Lung (tissue), 12 donors: ENCODE results near the gene KRTAP10-1. TPM values are rescaled to one million over a fixed set of nuclear protein-coding genes. Genes with fewer than 3 reads are reported as not detected.

Experiments used
- ATAC-seq: fragments of 200-7000 bp; cut with Tn5 transposase; one replicate; pipeline ENCODE4 v1.9.1; 2020; ENCODE audit warnings: moderate number of reproducible peaks; ENCODE audit not compliant: insufficient read depth, low FRiP score
- DNase-seq, 3 donors: peaks; one replicate each; pipeline ENCODE4 v3.0.0-alpha.2; 2013 to 2017
- H3K27ac ChIP-seq, 2 donors: one replicate each; pipeline ENCODE4 v1.5.1; 2013; ENCODE audit warnings: mild to moderate bottlenecking in 2 of 2, moderate library complexity in 2 of 2, control low read depth in 1 of 2, inconsistent platforms in 1 of 2, low read depth in 1 of 2, low read length in 1 of 2
- H3K27me3 ChIP-seq, 3 donors: one replicate each; pipeline ENCODE4 v1.5.1; 2013; ENCODE audit warnings: low read length in 2 of 3; ENCODE audit not compliant: control insufficient read depth in 3 of 3, insufficient read depth in 3 of 3
- H3K36me3 ChIP-seq, 4 donors: one replicate each; pipeline ENCODE4 v1.5.1; 2013; ENCODE audit warnings: low read length in 4 of 4, mild to moderate bottlenecking in 1 of 4, moderate library complexity in 1 of 4; ENCODE audit not compliant: control insufficient read depth in 4 of 4, insufficient read depth in 4 of 4
- H3K4me1 ChIP-seq, 5 donors: one replicate each; pipeline ENCODE4 v1.5.1; 2013; ENCODE audit warnings: low read length in 5 of 5, mild to moderate bottlenecking in 2 of 5, moderate library complexity in 1 of 5; ENCODE audit not compliant: control insufficient read depth in 5 of 5, insufficient read depth in 5 of 5
- H3K4me3 ChIP-seq: one replicate; pipeline ENCODE4 v1.5.1; 2013; ENCODE audit warnings: mild to moderate bottlenecking, control low read depth, moderate library complexity
- H3K9ac ChIP-seq, 2 donors: one replicate each; pipeline ENCODE4 v1.5.1; 2013; ENCODE audit warnings: low read length in 2 of 2, control low read depth in 1 of 2; ENCODE audit not compliant: insufficient read depth in 1 of 2
- H3K9me3 ChIP-seq, 4 donors: one replicate each; pipeline ENCODE4 v1.5.1; 2013; ENCODE audit warnings: low read length in 3 of 4, mild to moderate bottlenecking in 1 of 4, moderate library complexity in 1 of 4; ENCODE audit not compliant: control insufficient read depth in 4 of 4, insufficient read depth in 3 of 4
- WGBS, 2 donors: extraction: QIAGEN DNeasy Blood & Tissue Kit; methylation state at CpG; one replicate each; pipeline ENCODE4 v1.1.7; 2013; 5-methylcytosine and 5-hydroxymethylcytosine counted together
- polyA plus RNA-seq, 2 donors: library from polyadenylated mRNA; stranded (reverse); fragments of 200-250 nt; gene quantifications; one replicate each; pipeline ENCODE4 v1.2.1, GENCODE V29; 2013
- total RNA-seq, 2 donors: library from RNA; depleted of rRNA in 1 of 2; stranded (reverse); fragments of >200 nt in 1 of 2; gene quantifications; one replicate each; pipeline ENCODE4 v1.2.1, GENCODE V29; 2014 to 2021
- TF ChIP-seq, protein P1 (sequence below): IDR thresholded peaks from 2 replicates; pipeline ENCODE4 v1.5.1; 2012; ENCODE audit warnings: mild to moderate bottlenecking; ENCODE audit errors: control extremely low read depth, extremely low read depth
- donor health status: control.
- donor health status: control.
- donor health status: Bipolar disorder and iron deficiency.
- donor health status: healthy.
- donor health status: DM: yes; HTN: yes; CAD: no.

KRTAP10-1 gene
- total and polyA plus RNA-seq, 4 donors, result not detected

DNA sequence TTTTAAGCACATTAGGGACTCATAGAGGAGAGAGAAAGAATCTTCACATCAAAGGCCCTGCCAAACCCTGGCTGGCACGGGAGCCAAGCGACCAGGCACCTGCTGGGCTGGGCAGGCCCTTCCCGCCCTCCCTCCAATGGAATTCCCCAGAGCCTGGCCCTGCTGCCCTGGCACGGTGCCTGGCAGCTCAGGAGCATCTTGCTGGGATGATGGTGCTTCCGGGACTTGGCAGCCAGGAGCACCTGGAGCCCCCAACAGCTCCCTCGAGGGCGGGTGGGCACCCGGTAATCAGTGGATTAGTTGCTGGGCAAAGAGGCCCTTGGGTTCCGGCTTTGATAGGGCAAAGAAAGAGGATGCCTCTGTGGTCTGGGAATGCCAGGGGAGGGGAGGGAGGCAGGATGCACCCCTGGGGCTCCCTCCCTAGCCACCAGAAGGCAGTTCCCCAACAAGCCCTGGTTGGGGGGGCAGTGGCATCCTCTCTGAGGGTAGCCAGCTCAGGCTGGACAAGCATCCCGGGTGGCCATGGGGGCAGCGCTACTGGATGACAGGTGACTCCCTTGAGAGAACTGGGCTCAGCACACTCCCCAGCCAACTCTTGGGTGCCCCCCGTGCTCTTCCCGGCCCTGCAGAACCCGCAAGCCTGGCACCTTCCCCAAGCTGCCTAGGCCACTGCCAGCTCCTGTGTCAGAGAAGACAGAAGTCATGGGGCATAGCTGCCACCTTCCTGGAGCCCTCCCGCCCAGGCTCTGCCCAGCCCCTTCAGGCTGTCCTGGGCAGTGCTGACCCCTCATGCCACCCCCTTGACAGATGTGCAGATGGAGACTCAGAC is 26.4 kb downstream of the KRTAP10-1 start:
- 74 to 82% methylated on average over 15 of the region's 15 CpGs for WGBS, 2 donors
- Histone ChIP-seq H3K36me3 (no peaks in the 10 kb centered on the region), H3K4me1 (peaks cover 0 to 2% (median 0%) of the 10 kb centered on the region in 5 donors), H3K27me3 (peaks cover 0 to 4% (median 0%) of the 10 kb centered on the region in 3 donors), H3K9ac (no peak overlapping the region), H3K9me3 (peaks cover 0 to 6% (median 0%) of the 10 kb centered on the region in 4 donors), H3K4me3 (no peak overlapping the region), H3K27ac (no peak overlapping the region)
- DNase-seq, result no peak
- TF ChIP-seq, protein P1, sequence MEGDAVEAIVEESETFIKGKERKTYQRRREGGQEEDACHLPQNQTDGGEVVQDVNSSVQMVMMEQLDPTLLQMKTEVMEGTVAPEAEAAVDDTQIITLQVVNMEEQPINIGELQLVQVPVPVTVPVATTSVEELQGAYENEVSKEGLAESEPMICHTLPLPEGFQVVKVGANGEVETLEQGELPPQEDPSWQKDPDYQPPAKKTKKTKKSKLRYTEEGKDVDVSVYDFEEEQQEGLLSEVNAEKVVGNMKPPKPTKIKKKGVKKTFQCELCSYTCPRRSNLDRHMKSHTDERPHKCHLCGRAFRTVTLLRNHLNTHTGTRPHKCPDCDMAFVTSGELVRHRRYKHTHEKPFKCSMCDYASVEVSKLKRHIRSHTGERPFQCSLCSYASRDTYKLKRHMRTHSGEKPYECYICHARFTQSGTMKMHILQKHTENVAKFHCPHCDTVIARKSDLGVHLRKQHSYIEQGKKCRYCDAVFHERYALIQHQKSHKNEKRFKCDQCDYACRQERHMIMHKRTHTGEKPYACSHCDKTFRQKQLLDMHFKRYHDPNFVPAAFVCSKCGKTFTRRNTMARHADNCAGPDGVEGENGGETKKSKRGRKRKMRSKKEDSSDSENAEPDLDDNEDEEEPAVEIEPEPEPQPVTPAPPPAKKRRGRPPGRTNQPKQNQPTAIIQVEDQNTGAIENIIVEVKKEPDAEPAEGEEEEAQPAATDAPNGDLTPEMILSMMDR, result no peak
- ATAC-seq, result no peak

DNA sequence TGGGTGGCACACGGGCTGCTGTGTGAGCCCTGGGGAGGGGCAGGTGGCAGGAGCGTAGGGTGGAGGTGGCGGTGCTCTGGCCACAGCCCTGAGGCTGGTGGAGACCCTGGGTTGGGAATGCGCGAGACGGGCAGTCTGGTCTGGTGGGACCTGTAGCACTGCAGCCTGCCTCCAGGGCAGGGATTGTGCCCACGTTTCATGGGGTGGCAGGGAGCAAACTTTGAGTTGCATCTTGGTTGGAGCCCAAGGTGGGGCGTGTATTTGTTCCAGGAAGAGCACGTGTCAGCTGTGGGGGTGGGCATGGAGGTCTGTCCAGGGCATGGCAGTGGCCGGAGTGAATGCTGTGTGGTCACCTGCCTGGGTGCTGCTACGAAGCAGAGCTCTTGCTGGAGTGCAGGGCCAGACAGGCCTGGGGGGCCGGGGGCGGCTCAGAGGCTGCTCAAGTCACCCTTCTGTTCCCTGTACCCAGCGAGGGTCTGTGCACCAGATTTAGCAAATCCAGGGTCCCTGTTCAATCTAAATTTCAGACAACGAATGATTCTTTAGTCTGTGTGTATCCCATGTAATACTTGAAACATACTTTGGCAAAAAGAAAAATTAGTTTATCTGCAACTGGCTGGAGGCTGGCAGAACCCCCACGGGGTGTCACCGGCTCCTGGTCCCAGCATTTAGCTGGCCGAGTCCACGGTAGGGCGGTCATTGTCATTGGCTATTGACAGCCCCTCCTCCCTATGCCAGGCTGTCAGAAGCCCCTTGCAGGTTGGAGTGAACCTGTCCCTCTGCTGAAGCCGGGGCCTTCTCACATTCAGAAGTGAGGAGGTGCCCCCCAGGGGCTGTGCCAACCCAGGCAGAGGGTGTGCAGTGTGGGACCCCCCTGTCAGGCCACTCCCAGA is 27.3 kb downstream of the KRTAP10-1 start:
- no peak overlapping the region for H3K9ac ChIP-seq
- TF ChIP-seq, protein P1, result no peak
- ATAC-seq (no peak), DNase-seq (no peak)
- no peaks in the 10 kb centered on the region for H3K36me3 ChIP-seq
- H3K4me3 ChIP-seq, result no peak overlapping the region
- peaks cover 0 to 6% (median 0%) of the 10 kb centered on the region in 4 donors for H3K9me3 ChIP-seq
- 81 to 87% methylated on average over 21 of the region's 21 CpGs for WGBS, 2 donors
- H3K27ac ChIP-seq, result no peak overlapping the region
- peaks cover 0 to 2% (median 0%) of the 10 kb centered on the region in 5 donors for H3K4me1 ChIP-seq
- peaks cover 0 to 4% (median 0%) of the 10 kb centered on the region in 3 donors for H3K27me3 ChIP-seq

DNA sequence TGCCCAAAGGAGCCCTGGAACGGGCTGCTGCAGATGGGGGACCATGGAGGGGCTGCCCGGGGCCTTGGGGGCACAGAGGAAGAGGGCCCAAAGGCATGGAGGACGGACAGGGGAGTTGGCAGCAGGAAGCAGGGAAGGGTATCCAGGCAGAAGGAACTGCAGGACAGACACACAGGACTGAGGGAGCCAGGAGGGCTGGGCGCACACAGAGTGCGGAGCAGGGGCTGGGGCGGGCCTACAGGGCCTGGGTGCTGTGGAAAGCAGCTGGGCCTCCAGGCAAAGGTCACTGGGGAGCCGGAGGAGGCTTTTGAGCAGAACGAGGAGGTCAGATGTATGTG is 28.1 kb downstream of the KRTAP10-1 start:
- Histone ChIP-seq H3K27ac (no peak overlapping the region), H3K9me3 (no peaks in the 10 kb centered on the region), H3K36me3 (no peaks in the 10 kb centered on the region), H3K4me3 (no peak overlapping the region), H3K27me3 (peaks cover 0 to 4% (median 0%) of the 10 kb centered on the region in 3 donors), H3K9ac (no peak overlapping the region), H3K4me1 (peaks cover 0 to 3% (median 0%) of the 10 kb centered on the region in 5 donors)
- DNase-seq (no peak), ATAC-seq (no peak)
- TF ChIP-seq, protein P1, result no peak
- 85 to 91% methylated on average over 8 of the region's 8 CpGs for WGBS, 2 donors
